Measurements from ENCODE around the gene GLIS1.

DNA sequence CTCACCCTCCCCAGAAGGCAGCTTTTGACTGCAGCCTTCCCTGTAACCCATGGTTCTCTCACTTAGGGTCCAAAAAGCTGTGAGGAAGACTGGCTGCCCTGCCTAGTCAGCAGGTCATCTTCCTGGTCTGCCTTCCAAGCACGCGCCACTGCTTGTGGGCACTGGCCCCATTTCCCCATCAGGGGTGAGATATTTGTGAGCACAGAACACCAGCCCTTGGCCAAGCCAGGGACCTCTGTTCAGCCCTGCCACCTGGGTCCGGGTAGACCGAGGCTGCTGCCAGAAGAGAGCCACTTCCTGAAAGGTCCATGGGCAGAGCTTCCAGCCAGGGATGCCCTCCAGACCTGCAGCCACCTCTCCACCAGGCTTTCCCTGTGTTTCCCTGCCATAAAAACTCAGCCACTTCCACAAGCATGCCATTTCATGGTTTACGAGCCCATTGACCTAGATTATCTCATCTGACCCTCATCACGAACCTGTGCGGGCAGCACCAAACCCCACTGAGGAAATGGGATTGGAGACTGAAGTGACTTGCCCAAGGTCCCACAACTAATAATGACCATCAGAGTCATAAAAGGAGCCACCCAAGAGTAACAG, 40.5 kb downstream of the GLIS1 start:
- no peak for TF ChIP-seq EZH2phosphoT487 (IDR thresholded peaks at IDR 0.05; ENCODE audit: insufficient read depth, low read depth)
- TF ChIP-seq EZH2 (IDR thresholded peaks at IDR 0.05; ENCODE audit: insufficient read depth, poor library complexity, severe bottlenecking) = no peak

Measured in GM23248 (cell line).